GM18520 (cell line): ENCODE measurements around the gene RAI2.
"Not testable (repeated sequence)": the region's sequence is repeated elsewhere in the genome, so short reads cannot be mapped to it uniquely, and the experiment has no call there.

ENCODE experiments used
- ATAC-seq: cut with Tn5 transposase; IDR thresholded peaks from one replicate; pipeline ENCODE4 v1.9.1; 2021; ENCODE audit not compliant: unreplicated experiment

RAI2 gene

DNA sequence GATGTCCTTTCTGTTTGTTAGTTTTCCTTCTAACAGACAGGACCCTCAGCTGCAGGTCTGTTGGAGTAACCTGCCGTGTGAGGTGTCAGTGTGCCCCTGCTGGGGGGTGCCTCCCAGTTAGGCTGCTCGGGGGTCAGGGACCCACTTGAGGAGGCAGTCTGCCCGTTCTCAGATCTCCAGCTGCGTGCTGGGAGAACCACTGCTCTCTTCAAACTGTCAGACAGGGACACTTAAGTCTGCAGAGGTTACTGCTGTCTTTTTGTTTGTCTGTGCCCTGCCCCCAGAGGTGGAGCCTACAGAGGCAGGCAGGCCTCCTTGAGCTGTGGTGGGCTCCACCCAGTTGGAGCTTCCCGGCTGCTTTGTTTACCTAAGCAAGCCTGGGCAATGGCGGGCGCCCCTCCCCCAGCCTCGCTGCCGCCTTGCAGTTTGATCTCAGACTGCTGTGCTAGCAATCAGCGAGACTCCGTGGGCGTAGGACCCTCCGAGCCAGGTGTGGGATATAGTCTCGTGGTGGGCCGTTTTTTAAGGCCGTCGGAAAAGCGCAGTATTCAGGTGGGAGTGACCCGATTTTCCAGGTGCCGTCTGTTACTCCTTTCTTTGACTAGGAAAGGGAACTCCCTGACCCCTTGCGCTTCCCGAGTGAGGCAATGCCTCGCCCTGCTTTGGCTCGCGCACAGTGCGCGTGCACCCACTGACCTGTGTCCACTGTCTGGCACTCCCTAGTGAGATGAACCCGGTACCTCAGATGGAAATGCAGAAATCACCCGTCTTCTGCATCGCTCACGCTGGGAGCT is 74.3 kb downstream of the RAI2 start:
- not testable (repeated sequence) for ATAC-seq

DNA sequence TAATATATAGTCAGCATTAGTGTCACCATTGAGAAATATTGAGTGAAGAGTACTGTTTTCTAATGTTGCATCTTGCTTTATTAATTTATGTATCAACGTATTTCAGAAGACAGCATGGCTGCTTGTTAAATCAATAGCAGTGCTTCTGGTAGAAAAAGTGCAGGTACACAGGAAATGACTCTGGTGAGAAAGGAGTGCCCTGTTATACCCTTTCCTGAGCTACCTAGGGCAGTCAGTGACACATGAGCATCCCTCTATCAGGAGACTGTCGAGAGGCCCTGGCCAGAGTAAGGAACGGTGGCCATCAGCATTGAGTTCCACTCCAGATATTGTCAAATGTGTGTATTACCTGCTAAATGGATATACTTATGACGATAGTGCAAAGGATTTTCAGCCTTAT is 81.7 kb downstream of the RAI2 start:
- ATAC-seq, result no peak

DNA sequence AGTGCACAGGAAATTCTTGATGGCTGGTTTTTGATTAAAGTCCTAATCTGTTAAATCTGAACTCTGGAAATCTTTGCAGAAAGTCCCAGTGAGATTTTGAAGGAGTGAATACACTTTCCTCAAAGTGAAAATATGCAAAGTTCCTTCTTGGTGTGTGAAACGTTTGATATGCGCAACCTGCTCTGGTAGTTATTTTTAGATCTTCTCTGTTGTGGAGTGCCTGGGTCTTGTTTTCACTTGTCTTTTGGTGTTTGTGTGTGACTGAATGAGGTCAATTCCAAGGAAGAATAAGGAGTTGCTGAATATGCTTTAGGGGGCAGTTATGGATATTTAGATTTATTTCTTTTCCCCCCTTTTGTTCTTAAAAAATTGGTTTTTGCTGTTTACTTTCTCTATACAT is 82.1 kb downstream of the RAI2 start:
- ATAC-seq, result no peak

DNA sequence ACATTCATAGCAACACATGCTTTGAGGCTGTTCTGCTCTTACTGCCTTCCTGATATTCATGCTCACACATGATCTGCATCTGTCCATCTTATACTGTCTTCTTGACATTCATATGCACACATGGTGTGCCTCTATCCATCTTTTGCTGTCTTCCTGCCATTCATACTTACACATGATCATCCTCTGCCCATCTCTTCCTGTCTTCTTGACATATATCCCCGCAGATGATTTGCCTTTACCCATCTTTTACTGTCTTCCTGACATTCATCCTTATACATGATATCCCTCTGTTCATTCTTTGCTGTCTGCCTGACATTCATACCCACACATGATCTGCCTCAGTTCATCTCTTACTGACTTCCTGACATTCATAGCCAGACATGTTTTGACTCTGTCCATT is 87.0 kb downstream of the RAI2 start:
- ATAC-seq, result no peak

DNA sequence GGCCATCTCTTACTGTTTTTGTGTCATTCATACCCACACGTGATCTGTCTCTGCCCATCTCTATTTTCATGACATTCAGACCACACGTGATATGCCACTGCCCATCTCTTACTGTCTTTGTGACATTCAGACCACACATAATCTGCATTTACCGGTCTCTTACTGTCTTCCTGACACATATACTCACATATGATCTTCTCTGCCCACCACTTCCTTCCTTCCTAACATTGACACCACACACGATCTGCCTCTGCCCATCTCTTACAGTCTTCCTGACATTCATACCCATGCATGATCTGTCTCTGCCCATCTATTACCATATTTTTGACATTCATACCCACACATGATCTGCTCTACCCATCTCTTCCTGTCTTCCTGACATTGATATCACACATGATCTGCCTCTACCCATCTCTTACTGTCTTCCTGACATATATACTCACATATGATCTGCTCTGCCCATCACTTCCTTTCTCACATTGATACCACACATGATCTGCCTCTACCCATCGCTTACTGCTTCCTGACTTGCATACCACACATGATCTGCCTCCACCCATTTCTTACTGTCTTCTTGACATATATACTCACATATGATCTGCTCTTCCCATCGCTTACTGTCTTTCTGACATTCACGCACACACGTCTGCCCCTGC is 87.7 kb downstream of the RAI2 start:
- ATAC-seq, result no peak

DNA sequence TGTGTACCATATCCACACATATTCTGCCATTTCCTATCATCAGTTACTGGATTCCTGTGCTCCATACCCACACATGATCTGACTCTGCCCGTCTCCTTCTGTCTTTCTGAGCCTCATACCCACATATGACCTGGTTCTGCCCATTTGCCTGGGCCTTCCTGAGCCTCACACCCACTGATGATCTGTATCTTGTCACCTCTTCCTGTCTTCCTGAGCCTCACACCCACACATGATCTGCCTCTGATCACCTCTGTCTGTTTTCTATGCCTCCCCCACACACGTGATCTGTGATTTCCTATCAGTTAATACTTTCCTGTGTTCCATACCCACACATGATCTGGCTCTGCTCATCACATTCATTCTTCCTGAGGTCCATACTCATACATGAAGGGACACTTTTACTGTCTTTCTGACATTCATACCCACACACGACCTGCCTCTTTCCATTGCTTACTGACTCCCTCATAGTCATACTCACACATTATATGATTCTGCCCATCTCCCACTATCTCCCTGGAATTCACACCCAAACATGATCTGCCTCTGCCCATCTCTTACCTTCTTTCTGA is 91.3 kb downstream of the RAI2 start:
- ATAC-seq, result no peak

DNA sequence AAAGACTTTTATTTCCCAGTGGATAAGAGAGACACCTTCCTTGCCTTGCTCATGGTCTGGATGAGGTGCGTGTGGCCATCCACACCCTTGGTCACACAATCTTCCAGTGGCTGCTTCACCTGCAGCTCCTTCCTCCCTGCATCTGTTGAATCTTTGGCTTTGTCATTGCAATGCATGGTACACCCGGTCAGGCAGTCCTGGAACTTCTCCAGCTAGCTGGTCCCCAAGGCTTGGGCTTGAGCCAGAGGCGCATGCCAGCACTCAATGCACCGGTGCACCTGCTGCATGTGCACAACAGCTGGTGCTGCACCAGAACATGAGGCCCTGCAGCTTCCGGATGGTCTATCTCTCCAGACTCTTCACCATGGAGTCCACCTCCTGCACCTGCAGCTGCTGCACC is 92.1 kb downstream of the RAI2 start:
- ATAC-seq, result no peak

DNA sequence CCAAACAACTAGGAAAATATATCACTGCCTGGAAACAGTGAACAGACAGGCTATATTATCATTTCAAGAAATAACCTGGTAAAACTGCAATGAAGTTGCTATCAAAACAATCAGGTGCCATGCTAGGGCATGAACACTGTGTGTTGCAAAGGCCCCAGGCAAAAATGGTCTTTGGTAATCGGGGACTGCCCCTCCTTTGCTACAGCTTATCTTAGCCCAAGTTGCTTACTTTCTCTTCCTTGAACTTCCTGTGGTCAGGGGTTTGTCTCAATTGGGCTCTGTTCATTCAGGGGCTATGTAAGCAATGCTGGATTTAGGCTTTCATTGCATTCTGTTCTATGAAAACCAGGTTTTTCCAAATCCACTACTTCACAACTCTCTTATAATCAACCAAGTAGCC is 93.4 kb downstream of the RAI2 start:
- no peak for ATAC-seq

DNA sequence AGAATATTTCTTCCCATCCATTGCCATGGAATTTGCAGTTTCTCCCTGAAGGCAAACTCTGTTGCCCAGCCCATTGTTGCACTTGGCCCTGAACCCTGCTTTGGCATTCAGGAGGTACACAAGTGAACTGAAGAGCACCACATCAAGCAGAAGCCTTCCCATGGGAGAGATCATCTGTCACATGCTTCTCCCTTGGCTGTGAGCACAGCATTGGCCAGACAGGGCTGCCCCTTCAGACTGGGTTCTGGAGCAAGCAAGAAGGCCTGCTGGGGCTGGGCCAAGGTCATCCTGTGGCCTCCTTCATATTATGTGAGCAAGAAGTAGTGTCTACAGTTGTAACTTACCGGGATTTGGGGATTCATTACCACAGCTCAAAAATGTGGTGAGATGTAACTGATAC is 101.1 kb downstream of the RAI2 start:
- no peak for ATAC-seq

DNA sequence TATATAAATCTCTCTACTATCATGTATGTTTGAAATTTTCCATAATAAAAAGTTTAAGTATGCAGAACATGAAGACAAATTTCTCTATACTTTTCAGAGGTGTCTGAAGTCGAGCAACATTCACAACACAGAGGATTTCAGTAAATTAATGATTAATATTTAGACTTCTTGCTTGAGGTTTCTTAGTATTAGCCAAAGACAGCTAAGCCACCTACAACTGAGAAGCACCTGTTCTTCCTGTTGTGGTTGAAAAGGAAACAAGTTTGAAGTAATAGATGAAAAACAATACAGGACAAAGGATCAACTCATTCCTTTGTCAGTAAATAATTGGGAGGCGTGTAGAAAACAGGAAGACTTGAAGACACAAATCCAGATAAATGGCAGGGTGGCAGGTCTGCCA is 102.7 kb downstream of the RAI2 start:
- no peak for ATAC-seq

DNA sequence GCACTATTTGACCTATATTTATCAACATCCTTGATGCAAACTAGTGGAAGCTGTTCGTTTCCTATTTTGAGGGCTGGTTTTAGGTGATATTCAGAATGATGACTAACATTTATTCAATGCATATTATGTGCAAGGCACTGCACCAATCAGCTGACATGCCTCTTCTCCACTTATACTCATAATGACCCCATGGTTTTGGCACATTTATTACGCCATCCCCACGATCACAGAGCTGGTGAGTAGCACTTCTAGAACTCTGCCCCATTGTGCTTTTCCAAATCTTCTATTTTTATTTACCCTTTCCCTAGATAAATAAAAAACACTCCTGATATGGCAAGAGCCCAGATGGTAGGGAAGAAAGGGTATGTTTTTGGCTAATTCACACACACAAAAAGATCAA is 110.7 kb downstream of the RAI2 start:
- no peak for ATAC-seq
